Spleen (tissue), 11 donors: ENCODE results near the gene DNAH14. TPM values are rescaled to one million over a fixed set of nuclear protein-coding genes. Genes with fewer than 3 reads are reported as not detected.

Experiments
- DNase-seq: peaks from one replicate; pipeline ENCODE4 v3.0.0-alpha.2; 2020
- H3K27ac ChIP-seq, 8 donors: fragments of 200-600 bp; sonication (generic) in 7 of 8; 1 replicate in 4 of 8; 2 replicates in 4 of 8; pipeline versions ENCODE4 v1.5.0 to v1.8.0; 2016 to 2021; ENCODE audit warnings: inconsistent platforms in 4 of 8, mild to moderate bottlenecking in 4 of 8, moderate library complexity in 1 of 8
- H3K27me3 ChIP-seq, 7 donors: fragments of 200-600 bp; sonication (generic) in 6 of 7; replicated peaks in 1 of 7; 1 replicate in 4 of 7; 2 replicates in 3 of 7; pipeline versions ENCODE4 v1.5.0 to v1.8.0; 2016 to 2021; ENCODE audit warnings: inconsistent platforms in 3 of 7, mild to moderate bottlenecking in 1 of 7
- H3K36me3 ChIP-seq, 6 donors: fragments of 200-600 bp; sonication (generic) in 5 of 6; 1 replicate in 4 of 6; 2 replicates in 2 of 6; pipeline versions ENCODE4 v1.5.0 to v1.8.0; 2016 to 2021; ENCODE audit warnings: inconsistent platforms in 2 of 6
- H3K4me1 ChIP-seq, 6 donors: fragments of 200-600 bp; sonication (generic) in 5 of 6; 1 replicate in 3 of 6; 2 replicates in 3 of 6; pipeline versions ENCODE4 v1.5.0 to v1.8.0; 2016 to 2021; ENCODE audit warnings: inconsistent platforms in 3 of 6
- H3K4me3 ChIP-seq, 8 donors: fragments of 200-600 bp; sonication (generic) in 7 of 8; 1 replicate in 4 of 8; 2 replicates in 4 of 8; pipeline versions ENCODE4 v1.5.0 to v1.8.0; 2016 to 2021; ENCODE audit warnings: inconsistent platforms in 4 of 8, mild to moderate bottlenecking in 4 of 8, moderate library complexity in 2 of 8
- H3K9me3 ChIP-seq, 8 donors: fragments of 200-600 bp; sonication (generic) in 7 of 8; 1 replicate in 4 of 8; 2 replicates in 4 of 8; pipeline versions ENCODE4 v1.5.0 to v1.8.0; 2016 to 2021; ENCODE audit warnings: inconsistent platforms in 4 of 8
- POLR2A ChIP-seq, 3 donors: fragments of 450-650 bp; IDR thresholded peaks; one replicate each; pipeline ENCODE4 v1.5.1; 2017; ENCODE audit warnings: antibody characterized with exemption in 3 of 3, mild to moderate bottlenecking in 1 of 3
- POLR2AphosphoS5 ChIP-seq, 3 donors: sonication (generic); formaldehyde crosslinking; IDR thresholded peaks; one replicate each; pipeline ENCODE4 v1.5.1; 2017; ENCODE audit warnings: antibody characterized with exemption in 3 of 3
- WGBS, 5 donors: extraction: QIAGEN DNeasy Blood & Tissue Kit in 3 of 5; methylation state at CpG; one replicate each; pipeline versions ENCODE4 v1.1.5 to v1.1.7; 2013 to 2018; 5-methylcytosine and 5-hydroxymethylcytosine counted together
- intact Hi-C: fragments of 100-400 bp; cut with DNase I; formaldehyde crosslinking; loops from one replicate; pipeline ENCODE4 v1.15.0; 2023; ENCODE audit warnings: low total_unique reads
- polyA plus RNA-seq, 3 donors: library from polyadenylated mRNA; stranded (reverse); fragments of 200-250 nt; gene quantifications; one replicate each; pipeline ENCODE4 v1.2.1, GENCODE V29; 2013
- total RNA-seq, 7 donors: library from RNA; depleted of rRNA in 3 of 7; stranded (reverse); fragments of >200 nt in 3 of 7; fragmentation: NEBNext Ultra II Directional in 4 of 7; extraction: Animal tissue kit (Norgen Biotek cat#: 25700) in 4 of 7; gene quantifications; one replicate each; pipeline versions ENCODE4 v1.1.0 to v1.2.1, GENCODE V29; 2016 to 2021
- TF ChIP-seq, protein P1 (sequence below), 11 experiments: fragments of 200-600 bp in 7 of 11; fragments of 450-650 bp in 4 of 11; sonication (generic) in 4 of 11; IDR thresholded peaks in 8 of 11; conservative IDR thresholded peaks in 3 of 11; 1 replicate in 7 of 11; 2 replicates in 4 of 11; pipeline versions ENCODE4 v1.4.0 to v1.8.0; 2016 to 2021; ENCODE audit warnings: antibody characterized with exemption in 11 of 11, inconsistent platforms in 4 of 11, mild to moderate bottlenecking in 1 of 11
- donor health status: healthy with polysubstance abuse.
- donor health status: DM: no; HTN: no; CAD: no; lungs with moderate emphysema.
- donor health status: DM: no; HTN: no; CAD: no.
- donor health status: Bipolar disorder and iron deficiency.
- donor health status: healthy.
- donor health status: DM: no; HTN: no; CAD: no.
- donor health status: DM: yes; HTN: yes; CAD: no.

The DNAH14 gene
- total and polyA plus RNA-seq, 10 donors = 0.70 to 6.4 (median 4.8) TPM

DNA sequence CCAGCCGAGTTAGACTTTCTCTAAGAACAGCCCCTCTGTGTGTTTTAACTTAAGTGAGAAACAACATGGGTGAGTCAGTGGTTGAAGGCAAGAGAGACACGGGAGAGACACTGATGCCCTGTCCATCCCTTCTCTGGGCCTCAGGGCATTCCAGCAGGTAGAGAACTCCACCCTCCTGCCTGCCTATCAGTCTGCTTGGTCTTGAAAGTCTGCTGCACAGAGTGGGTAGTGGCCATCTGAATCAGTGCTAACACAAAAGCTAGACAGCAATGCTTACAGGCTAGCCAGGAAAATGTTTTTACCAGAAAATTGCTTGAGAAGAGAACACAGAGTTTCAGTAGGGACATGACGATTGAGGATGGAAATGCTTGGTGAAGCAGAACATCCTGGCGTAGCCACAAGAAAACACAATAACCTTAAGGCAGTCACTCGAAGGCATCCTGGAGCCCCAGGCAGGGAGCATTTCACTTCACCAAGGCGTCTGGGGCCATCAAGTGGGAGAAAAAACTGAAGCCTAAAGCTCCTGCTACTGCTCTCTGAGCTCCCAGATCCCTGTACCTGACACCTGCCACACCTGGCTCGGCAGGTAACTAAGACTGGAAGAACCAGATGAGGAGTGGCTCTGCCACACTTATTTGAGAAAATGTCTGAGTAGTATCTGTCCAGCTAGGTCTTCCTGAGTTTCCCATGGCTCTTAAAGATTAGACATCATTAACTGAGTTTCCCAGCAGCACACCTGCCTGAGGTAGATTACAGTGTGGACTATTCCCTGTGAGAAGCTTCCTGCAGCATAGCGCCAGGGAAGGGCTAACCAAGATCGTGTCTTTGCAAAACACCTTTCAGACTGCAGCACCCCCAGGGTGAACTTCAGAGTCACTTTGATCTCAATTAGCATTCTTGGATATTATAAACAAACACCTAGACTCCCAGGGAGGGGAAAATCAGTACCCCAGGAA, 516.4 kb downstream of the DNAH14 start:
- peaks cover 21 to 97% (median 65%) of the 10 kb centered on the region in 6 donors for H3K4me1 ChIP-seq
- H3K36me3 ChIP-seq = no peaks in the 10 kb centered on the region
- WGBS, 5 donors = 60 to 71% (median 63%) methylated on average over 9 of the region's 9 CpGs
- intact Hi-C loops = no loop called here
- no peak for DNase-seq
- TF ChIP-seq POLR2A (IDR thresholded peaks at IDR 0.05) = no peak
- peak in 1 of 3 donors; percentile 32 for TF ChIP-seq POLR2AphosphoS5 (IDR thresholded peaks at IDR 0.05)
- TF ChIP-seq, protein P1, sequence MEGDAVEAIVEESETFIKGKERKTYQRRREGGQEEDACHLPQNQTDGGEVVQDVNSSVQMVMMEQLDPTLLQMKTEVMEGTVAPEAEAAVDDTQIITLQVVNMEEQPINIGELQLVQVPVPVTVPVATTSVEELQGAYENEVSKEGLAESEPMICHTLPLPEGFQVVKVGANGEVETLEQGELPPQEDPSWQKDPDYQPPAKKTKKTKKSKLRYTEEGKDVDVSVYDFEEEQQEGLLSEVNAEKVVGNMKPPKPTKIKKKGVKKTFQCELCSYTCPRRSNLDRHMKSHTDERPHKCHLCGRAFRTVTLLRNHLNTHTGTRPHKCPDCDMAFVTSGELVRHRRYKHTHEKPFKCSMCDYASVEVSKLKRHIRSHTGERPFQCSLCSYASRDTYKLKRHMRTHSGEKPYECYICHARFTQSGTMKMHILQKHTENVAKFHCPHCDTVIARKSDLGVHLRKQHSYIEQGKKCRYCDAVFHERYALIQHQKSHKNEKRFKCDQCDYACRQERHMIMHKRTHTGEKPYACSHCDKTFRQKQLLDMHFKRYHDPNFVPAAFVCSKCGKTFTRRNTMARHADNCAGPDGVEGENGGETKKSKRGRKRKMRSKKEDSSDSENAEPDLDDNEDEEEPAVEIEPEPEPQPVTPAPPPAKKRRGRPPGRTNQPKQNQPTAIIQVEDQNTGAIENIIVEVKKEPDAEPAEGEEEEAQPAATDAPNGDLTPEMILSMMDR (IDR thresholded peaks at IDR 0.05 in 8 of 11, conservative IDR thresholded peaks at IDR 0.05 in 3 of 11) = no peak
- H3K4me3 ChIP-seq = peak overlapping the region in 1 of 8 donors; percentile 54
- no peaks in the 10 kb centered on the region for H3K9me3 ChIP-seq
- H3K27me3 ChIP-seq = no peaks in the 10 kb centered on the region
- H3K27ac ChIP-seq = peak overlapping the region; percentile 84 to 93 (median 90)

- Histone ChIP-seq H3K9me3 (no peaks in the 10 kb centered on the region), H3K36me3 (no peaks in the 10 kb centered on the region), H3K27me3 (no peaks in the 10 kb centered on the region), H3K27ac (peak overlapping the region in 4 of 8 donors; percentile 87 to 91 (median 90)), H3K4me1 (peaks cover 21 to 97% (median 64%) of the 10 kb centered on the region in 6 donors), H3K4me3 (no peak overlapping the region)
- no peak for DNase-seq
- TF ChIP-seq POLR2A (IDR thresholded peaks at IDR 0.05) = no peak
- TF ChIP-seq, protein P1 (IDR thresholded peaks at IDR 0.05 in 8 of 11, conservative IDR thresholded peaks at IDR 0.05 in 3 of 11) = no peak
- no peak for TF ChIP-seq POLR2AphosphoS5 (IDR thresholded peaks at IDR 0.05)
- intact Hi-C loops = no loop called here
- 62 to 79% (median 75%) methylated on average over 6 to 7 of the region's 7 CpGs for WGBS, 5 donors
Observed at GRCh38 chr1:225446595-225446960, 517.1 kb downstream of the DNAH14 start.

DNA sequence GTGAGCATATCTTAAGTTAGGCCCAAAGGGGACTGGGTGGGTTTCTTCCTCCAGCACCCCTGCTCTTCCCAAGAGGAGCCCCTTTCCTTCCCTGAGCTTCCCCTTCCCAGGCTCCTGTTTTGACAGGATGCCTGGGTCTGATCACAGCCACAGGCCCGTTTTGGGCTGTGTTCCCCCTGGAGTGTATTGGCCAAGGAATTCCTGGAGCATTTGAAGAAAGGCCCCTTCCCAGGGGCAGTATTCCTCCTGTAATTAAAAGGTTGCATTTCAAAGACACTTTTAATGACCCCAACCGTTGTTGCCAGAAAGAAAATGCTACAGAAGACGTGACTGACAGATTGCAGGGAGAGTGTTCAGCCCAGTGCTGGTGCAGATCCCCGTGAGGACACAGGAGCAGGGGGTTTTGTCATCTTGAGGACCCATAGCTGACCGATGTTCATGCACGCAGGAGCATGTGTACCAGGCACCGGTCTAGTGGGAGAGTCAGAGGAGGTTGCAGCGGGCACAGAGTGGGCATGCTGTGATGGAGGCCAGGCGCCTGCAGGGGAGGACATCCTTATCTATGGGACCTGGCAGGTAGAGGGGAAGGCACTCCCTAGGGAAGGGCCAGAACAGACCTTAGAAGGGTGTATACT, 517.6 kb downstream of the DNAH14 start:
- no peaks in the 10 kb centered on the region for H3K36me3 ChIP-seq
- peak overlapping the region in 7 of 8 donors; percentile 27 to 91 (median 87) for H3K27ac ChIP-seq
- WGBS, 5 donors = 75 to 88% (median 80%) methylated on average over 9 of the region's 9 CpGs
- H3K27me3 ChIP-seq = no peaks in the 10 kb centered on the region
- TF ChIP-seq POLR2AphosphoS5 (IDR thresholded peaks at IDR 0.05) (no peak), POLR2A (IDR thresholded peaks at IDR 0.05) (no peak)
- TF ChIP-seq, protein P1 (IDR thresholded peaks at IDR 0.05 in 8 of 11, conservative IDR thresholded peaks at IDR 0.05 in 3 of 11) = no peak
- intact Hi-C loops = no loop called here
- H3K4me1 ChIP-seq = peaks cover 21 to 92% (median 59%) of the 10 kb centered on the region in 6 donors
- DNase-seq = no peak
- H3K9me3 ChIP-seq = no peaks in the 10 kb centered on the region
- no peak overlapping the region for H3K4me3 ChIP-seq

- intact Hi-C loops = no loop called here
- 61 to 78% (median 69%) methylated on average over 8 of the region's 8 CpGs for WGBS, 5 donors
- Histone ChIP-seq H3K9me3 (no peaks in the 10 kb centered on the region), H3K4me3 (no peak overlapping the region), H3K4me1 (peaks cover 21 to 87% (median 55%) of the 10 kb centered on the region in 6 donors), H3K27me3 (no peaks in the 10 kb centered on the region), H3K36me3 (no peaks in the 10 kb centered on the region), H3K27ac (peak overlapping the region in 7 of 8 donors; percentile 39 to 91 (median 87))
- DNase-seq = no peak
- TF ChIP-seq POLR2AphosphoS5 (IDR thresholded peaks at IDR 0.05) (peak in 1 of 3 donors; percentile 48), POLR2A (IDR thresholded peaks at IDR 0.05) (no peak)
Observed at GRCh38 chr1:225447650-225448089, 518.2 kb downstream of the DNAH14 start.
